Testis (tissue), 3 donors: ENCODE data around the gene TMEM271. TPM values are rescaled to one million over a fixed set of nuclear protein-coding genes. Genes with fewer than 3 reads are reported as not detected.

Experiments used
- DNase-seq: peaks from one replicate; pipeline ENCODE4 v3.0.0-alpha.2; 2019
- H3K27ac ChIP-seq, 2 donors: fragments of 200-600 bp; sonication (generic); one replicate each; pipeline ENCODE4 v1.5.1; 2019
- H3K27me3 ChIP-seq: fragments of 200-600 bp; sonication (generic); one replicate; pipeline ENCODE4 v1.5.1; 2019
- H3K36me3 ChIP-seq: fragments of 200-600 bp; sonication (generic); one replicate; pipeline ENCODE4 v1.5.1; 2017; ENCODE audit warnings: low read depth; ENCODE audit errors: missing control alignments
- H3K4me1 ChIP-seq: fragments of 200-600 bp; sonication (generic); one replicate; pipeline ENCODE4 v1.5.1; 2019
- H3K4me3 ChIP-seq, 2 donors: fragments of 200-600 bp; sonication (generic); one replicate each; pipeline ENCODE4 v1.5.1; 2017 to 2019
- H3K9me3 ChIP-seq: fragments of 200-600 bp; sonication (generic); one replicate; pipeline ENCODE4 v1.5.1; 2017
- CTCF ChIP-seq, 3 experiments: fragments of 450-650 bp in 2 of 3; fragments of 200-600 bp in 1 of 3; sonication (generic) in 1 of 3; IDR thresholded peaks; one replicate each; pipeline ENCODE4 v1.5.1; 2016 to 2019; ENCODE audit warnings: antibody characterized with exemption in 3 of 3, mild to moderate bottlenecking in 2 of 3, moderate library complexity in 1 of 3
- POLR2A ChIP-seq: fragments of 450-650 bp; IDR thresholded peaks from one replicate; pipeline ENCODE4 v1.6.1; 2017; ENCODE audit warnings: antibody characterized with exemption, mild to moderate bottlenecking, moderate library complexity
- WGBS, 2 donors: methylation state at CpG; one replicate each; pipeline ENCODE4 v1.1.5; 2018; 5-methylcytosine and 5-hydroxymethylcytosine counted together
- intact Hi-C: fragments of 100-400 bp; cut with DNase I; formaldehyde crosslinking; loops from one replicate; pipeline ENCODE4 v1.15.1; 2023; ENCODE audit warnings: low total_unique reads
- polyA plus RNA-seq: library from polyadenylated mRNA; stranded (reverse); fragments of 350-450 nt; fragmentation: Illumina TruSeq; extraction: RNeasy Lipid Tissue Mini Kit (QIAGEN cat#74804); gene quantifications from one replicate; pipeline ENCODE4 v1.2.3, GENCODE V29; 2014; ENCODE audit warnings: low read depth, low replicate concordance; ENCODE audit not compliant: insufficient read depth
- total RNA-seq, 2 donors: library from RNA; depleted of rRNA; stranded (reverse); fragments of >200 nt; gene quantifications; one replicate each; pipeline ENCODE4 v1.2.3, GENCODE V29; 2016

The TMEM271 gene
- total and polyA plus RNA-seq, 3 donors from 2014 or later = 0.37 to 1.7 (median 1.7) TPM

- H3K27me3 ChIP-seq = no peaks in the 10 kb centered on the region
- TF ChIP-seq POLR2A = no peak
- no peak for TF ChIP-seq CTCF (IDR thresholded peaks at IDR 0.05)
- H3K27ac ChIP-seq = no peak overlapping the region
- intact Hi-C loops = no loop called here
- no peaks in the 10 kb centered on the region for H3K9me3 ChIP-seq
- H3K4me1 ChIP-seq = no peaks in the 10 kb centered on the region
- H3K4me3 ChIP-seq = no peak overlapping the region
- H3K36me3 ChIP-seq = no peaks in the 10 kb centered on the region
- WGBS, 2 donors = 69 to 76% methylated on average over 6 of the region's 6 CpGs
- no peak for DNase-seq
Measured at GRCh38 chr4:581181-581580, 5.1 kb upstream of the TMEM271 start.

GRCh38 chr4:579543-580175 is 3.6 kb upstream of the TMEM271 start:
- H3K27ac ChIP-seq = no peak overlapping the region
- no peak for TF ChIP-seq POLR2A
- H3K4me3 ChIP-seq = no peak overlapping the region
- no peak for DNase-seq
- no peaks in the 10 kb centered on the region for H3K36me3 ChIP-seq
- WGBS, 2 donors = 40 to 44% methylated on average over 11 of the region's 11 CpGs
- H3K4me1 ChIP-seq = no peaks in the 10 kb centered on the region
- intact Hi-C loops = no loop called here
- H3K9me3 ChIP-seq = no peaks in the 10 kb centered on the region
- H3K27me3 ChIP-seq = no peaks in the 10 kb centered on the region

- H3K4me3 ChIP-seq = no peak overlapping the region
- DNase-seq = no peak
- H3K27ac ChIP-seq = no peak overlapping the region
- H3K4me1 ChIP-seq = no peaks in the 10 kb centered on the region
- no peaks in the 10 kb centered on the region for H3K27me3 ChIP-seq
- TF ChIP-seq POLR2A = no peak
- TF ChIP-seq CTCF (IDR thresholded peaks at IDR 0.05) = no peak
- WGBS, 2 donors = 0 to 17% methylated on average over 6 to 23 of the region's 32 CpGs
- H3K36me3 ChIP-seq = no peaks in the 10 kb centered on the region
- H3K9me3 ChIP-seq = no peaks in the 10 kb centered on the region
- intact Hi-C loops = no loop called here
Measured at GRCh38 chr4:578451-579443, 2.7 kb upstream of the TMEM271 start.

- no peak for DNase-seq
- Histone ChIP-seq H3K4me1 (no peaks in the 10 kb centered on the region), H3K4me3 (no peak overlapping the region), H3K27ac (no peak overlapping the region), H3K9me3 (no peaks in the 10 kb centered on the region), H3K36me3 (no peaks in the 10 kb centered on the region), H3K27me3 (no peaks in the 10 kb centered on the region)
- intact Hi-C loops = no loop called here
- TF ChIP-seq CTCF (IDR thresholded peaks at IDR 0.05) = no peak
- TF ChIP-seq POLR2A = no peak
- WGBS, 2 donors = 1 to 6% methylated on average over 17 to 50 of the region's 52 CpGs
Measured at GRCh38 chr4:577499-578450, 1.7 kb upstream of the TMEM271 start.
